ENCODE data around the gene VAX1. TPM values are rescaled to one million over a fixed set of nuclear protein-coding genes. Genes with fewer than 3 reads are reported as not detected.

Gene VAX1
- total RNA-seq, 3 donors from 2014 or later (not counting 1 experiment from before 2014, with no cell fraction given), result not detected

GRCh38 chr10:117167346-117167788 is 29.3 kb upstream of the VAX1 start:
- ATAC-seq (no peak), DNase-seq (peak in 1 of 2 donors; percentile 7)
- no peak for TF ChIP-seq CTCF (IDR thresholded peaks at IDR 0.05)
- H3K9me3 ChIP-seq (ENCODE audit: control insufficient read depth, insufficient read depth, low read length), result no peaks in the 10 kb centered on the region
- Mint-ChIP-seq H3K36me3 (no peaks in the 10 kb centered on the region), H3K4me1 (peaks cover 0 to 7% of the 10 kb centered on the region in 2 donors), H3K27me3 (ENCODE audit: low read depth in 2 of 2) (peaks cover 63 to 79% of the 10 kb centered on the region in 2 donors), H3K27ac (no peak overlapping the region), H3K9me3 (no peaks in the 10 kb centered on the region), H3K4me3 (no peak overlapping the region)
- H3K36me3 ChIP-seq (ENCODE audit: control insufficient read depth, insufficient read depth, low read length), result no peaks in the 10 kb centered on the region
- peaks cover 23% of the 10 kb centered on the region for H3K4me1 ChIP-seq (ENCODE audit: control insufficient read depth, insufficient read depth, low read length)
- no peak overlapping the region for H3K4me3 ChIP-seq (ENCODE audit: low read length)
- peaks cover 80% of the 10 kb centered on the region for H3K27me3 ChIP-seq (ENCODE audit: control insufficient read depth, insufficient read depth, low read length)
- 19% methylated on average over 21 of the region's 21 CpGs for WGBS (ENCODE audit: insufficient coverage)
- no peak overlapping the region for H3K27ac ChIP-seq (ENCODE audit: low read length)
- intact Hi-C loops (cut with micrococcal nuclease), result no loop called here

GRCh38 chr10:117166418-117167345 is 28.6 kb upstream of the VAX1 start:
- Mint-ChIP-seq H3K4me1 (peaks cover 0 to 11% of the 10 kb centered on the region in 2 donors), H3K36me3 (no peaks in the 10 kb centered on the region), H3K4me3 (no peak overlapping the region), H3K27me3 (ENCODE audit: low read depth in 2 of 2) (peaks cover 64 to 79% of the 10 kb centered on the region in 2 donors), H3K9me3 (no peaks in the 10 kb centered on the region), H3K27ac (no peak overlapping the region)
- Histone ChIP-seq H3K9me3 (ENCODE audit: control insufficient read depth, insufficient read depth, low read length) (no peaks in the 10 kb centered on the region), H3K4me3 (ENCODE audit: low read length) (no peak overlapping the region), H3K27ac (ENCODE audit: low read length) (no peak overlapping the region), H3K27me3 (ENCODE audit: control insufficient read depth, insufficient read depth, low read length) (peaks cover 81% of the 10 kb centered on the region), H3K4me1 (ENCODE audit: control insufficient read depth, insufficient read depth, low read length) (peaks cover 23% of the 10 kb centered on the region), H3K36me3 (ENCODE audit: control insufficient read depth, insufficient read depth, low read length) (no peaks in the 10 kb centered on the region)
- ATAC-seq (no peak), DNase-seq (peak in 1 of 2 donors; percentile 13)
- TF ChIP-seq CTCF (IDR thresholded peaks at IDR 0.05), result no peak
- intact Hi-C loops (cut with micrococcal nuclease), result no loop called here
- 15% methylated on average over 41 of the region's 41 CpGs for WGBS (ENCODE audit: insufficient coverage)

- Mint-ChIP-seq H3K4me1 (peaks cover 0 to 11% of the 10 kb centered on the region in 2 donors), H3K4me3 (no peak overlapping the region), H3K9me3 (no peaks in the 10 kb centered on the region), H3K36me3 (no peaks in the 10 kb centered on the region), H3K27me3 (ENCODE audit: low read depth in 2 of 2) (peaks cover 68 to 80% of the 10 kb centered on the region in 2 donors), H3K27ac (no peak overlapping the region)
- WGBS (ENCODE audit: insufficient coverage), result 4% methylated on average over 51 of the region's 51 CpGs
- peak in 1 of 2 donors; percentile 48 for DNase-seq
- Histone ChIP-seq H3K4me1 (ENCODE audit: control insufficient read depth, insufficient read depth, low read length) (peaks cover 23% of the 10 kb centered on the region), H3K27me3 (ENCODE audit: control insufficient read depth, insufficient read depth, low read length) (peaks cover 85% of the 10 kb centered on the region), H3K36me3 (ENCODE audit: control insufficient read depth, insufficient read depth, low read length) (no peaks in the 10 kb centered on the region), H3K27ac (ENCODE audit: low read length) (no peak overlapping the region), H3K4me3 (ENCODE audit: low read length) (no peak overlapping the region), H3K9me3 (ENCODE audit: control insufficient read depth, insufficient read depth, low read length) (no peaks in the 10 kb centered on the region)
- intact Hi-C loops (cut with micrococcal nuclease), result no loop called here
- TF ChIP-seq CTCF (IDR thresholded peaks at IDR 0.05), result no peak
- ATAC-seq, result no peak
These were observed 27.7 kb upstream of the VAX1 start for GRCh38 chr10:117165538-117166417.

Data from natural killer cell (primary cell).